C4-2B (cell line): ENCODE measurements around the gene FREM1.
A peak's percentile ranks its signal among the peaks of the same experiment; 100 is the strongest.

Experiments used
- H3K27ac ChIP-seq: fragments of 450-650 bp; 2 replicates; pipeline ENCODE4 v1.5.1; 2017
- ZFX ChIP-seq: fragments of 450-650 bp; IDR thresholded peaks from 2 replicates; pipeline ENCODE4 v1.6.1; 2017
- TF ChIP-seq, protein P1 (sequence below): fragments of 450-650 bp; conservative IDR thresholded peaks from 2 replicates; pipeline ENCODE4 v1.5.1; 2017; ENCODE audit warnings: mild to moderate bottlenecking

Gene FREM1

DNA sequence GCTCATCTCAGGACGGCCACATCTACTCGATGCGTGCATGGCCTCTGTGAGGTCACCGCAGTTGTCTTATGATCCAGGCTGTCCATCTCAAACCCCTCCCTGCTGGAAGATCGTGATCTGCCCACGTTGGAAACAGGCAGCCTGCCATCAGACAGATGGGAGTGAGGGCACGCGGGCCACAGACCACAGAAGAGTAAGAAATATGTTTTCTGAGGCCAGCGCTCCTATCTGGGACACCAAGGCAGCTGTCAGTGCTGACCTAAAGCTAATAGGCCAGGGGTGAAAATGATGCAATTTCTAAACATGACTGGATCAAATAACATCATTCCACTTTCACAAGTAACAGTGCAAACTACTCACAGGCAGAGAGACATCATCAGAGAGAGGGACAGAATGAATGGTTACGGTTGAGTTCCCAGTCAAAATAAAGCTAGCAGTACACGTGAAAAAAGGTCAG lies 130.6 kb downstream of the FREM1 start:
- TF ChIP-seq, protein P1, sequence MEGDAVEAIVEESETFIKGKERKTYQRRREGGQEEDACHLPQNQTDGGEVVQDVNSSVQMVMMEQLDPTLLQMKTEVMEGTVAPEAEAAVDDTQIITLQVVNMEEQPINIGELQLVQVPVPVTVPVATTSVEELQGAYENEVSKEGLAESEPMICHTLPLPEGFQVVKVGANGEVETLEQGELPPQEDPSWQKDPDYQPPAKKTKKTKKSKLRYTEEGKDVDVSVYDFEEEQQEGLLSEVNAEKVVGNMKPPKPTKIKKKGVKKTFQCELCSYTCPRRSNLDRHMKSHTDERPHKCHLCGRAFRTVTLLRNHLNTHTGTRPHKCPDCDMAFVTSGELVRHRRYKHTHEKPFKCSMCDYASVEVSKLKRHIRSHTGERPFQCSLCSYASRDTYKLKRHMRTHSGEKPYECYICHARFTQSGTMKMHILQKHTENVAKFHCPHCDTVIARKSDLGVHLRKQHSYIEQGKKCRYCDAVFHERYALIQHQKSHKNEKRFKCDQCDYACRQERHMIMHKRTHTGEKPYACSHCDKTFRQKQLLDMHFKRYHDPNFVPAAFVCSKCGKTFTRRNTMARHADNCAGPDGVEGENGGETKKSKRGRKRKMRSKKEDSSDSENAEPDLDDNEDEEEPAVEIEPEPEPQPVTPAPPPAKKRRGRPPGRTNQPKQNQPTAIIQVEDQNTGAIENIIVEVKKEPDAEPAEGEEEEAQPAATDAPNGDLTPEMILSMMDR = no peak
- TF ChIP-seq ZFX = no peak
- H3K27ac ChIP-seq = no peak overlapping the region

DNA sequence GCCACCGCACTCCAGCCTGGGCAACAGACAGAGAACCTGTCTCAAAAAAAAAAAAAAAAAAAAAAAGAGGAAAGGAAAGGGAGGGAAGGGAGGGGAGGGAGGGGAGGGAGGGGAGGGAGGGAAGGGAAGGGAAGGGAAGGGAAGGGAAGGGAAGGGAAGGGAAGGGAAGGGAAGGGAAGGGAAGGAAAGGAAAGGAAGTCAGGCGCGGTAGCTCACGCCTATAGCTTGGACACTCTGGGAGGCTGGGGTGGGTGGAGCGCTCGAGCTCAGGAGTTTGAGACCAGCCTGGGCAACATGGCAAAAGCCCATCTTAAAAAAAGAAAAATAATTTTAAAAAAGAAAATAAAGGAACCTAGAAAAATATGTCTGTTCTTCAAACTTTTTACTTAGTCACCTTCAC lies 131.7 kb downstream of the FREM1 start:
- TF ChIP-seq ZFX = no peak
- TF ChIP-seq, protein P1 = no peak

DNA sequence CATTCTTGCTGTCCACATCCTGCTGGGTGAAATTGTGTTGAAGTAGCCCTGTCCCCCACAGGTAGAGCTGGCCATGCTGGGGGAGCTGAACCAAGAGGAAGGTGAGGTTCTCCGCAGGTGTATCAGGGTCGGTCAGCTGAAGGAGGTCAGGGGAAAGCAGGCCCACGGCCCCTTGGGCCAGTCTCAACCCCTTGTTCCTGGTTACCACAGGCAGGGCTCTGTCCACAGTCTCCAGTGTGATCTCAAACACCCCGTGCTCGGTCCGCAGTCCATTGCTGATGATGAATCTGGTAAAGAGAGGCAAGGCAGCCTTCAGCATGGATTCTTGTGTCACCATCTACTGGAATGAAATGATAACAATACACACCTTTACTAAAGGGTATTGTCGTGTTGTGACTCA lies 134.3 kb downstream of the FREM1 start:
- TF ChIP-seq, protein P1 = no peak
- TF ChIP-seq ZFX = no peak
- H3K27ac ChIP-seq = no peak overlapping the region

More for the DNA sequence above, 131.7 kb downstream of the FREM1 start:
- H3K27ac ChIP-seq = no peak overlapping the region

DNA sequence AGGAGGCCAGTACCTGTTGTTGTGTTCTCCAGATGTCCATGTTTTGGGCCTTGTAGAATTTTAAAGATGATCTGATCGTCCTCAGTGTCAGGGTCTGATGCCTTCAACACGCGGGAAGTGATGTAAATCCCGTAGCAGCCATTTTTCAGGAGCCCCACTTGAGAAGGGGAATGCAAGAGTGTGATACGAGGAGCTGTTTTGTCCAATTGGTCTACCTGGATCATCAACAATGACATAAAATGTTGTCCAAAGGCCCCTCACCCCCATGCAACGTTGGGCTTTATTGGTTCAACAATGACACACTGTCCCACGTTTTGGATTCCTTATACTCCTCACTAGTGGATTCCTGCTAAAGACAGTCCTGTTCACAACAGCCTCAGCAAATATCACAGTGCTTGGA lies 139.6 kb downstream of the FREM1 start:
- no peak overlapping the region for H3K27ac ChIP-seq

DNA sequence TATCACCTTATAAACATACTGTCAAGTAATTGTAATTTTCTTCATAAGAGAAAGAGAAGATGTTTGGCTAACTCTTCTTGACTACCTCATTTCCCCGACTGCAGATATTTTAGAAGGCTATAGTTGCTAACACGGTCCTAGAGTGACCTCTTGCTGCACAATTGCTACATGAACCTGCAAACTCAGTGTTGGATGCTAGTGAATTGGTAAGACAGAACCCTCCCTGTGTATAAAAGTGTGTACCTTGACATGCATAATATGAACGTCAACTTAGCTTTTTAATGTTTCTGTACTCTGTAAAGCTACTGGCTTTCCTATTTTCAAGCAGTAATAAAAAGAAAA lies 141.0 kb downstream of the FREM1 start:
- no peak overlapping the region for H3K27ac ChIP-seq
- TF ChIP-seq ZFX = no peak
- TF ChIP-seq, protein P1 = 0 out of 2 replicates have a peak, but pooled peaks have one; percentile 0

More for the DNA sequence above, 139.6 kb downstream of the FREM1 start:
- TF ChIP-seq, protein P1 = no peak
- TF ChIP-seq ZFX = no peak

DNA sequence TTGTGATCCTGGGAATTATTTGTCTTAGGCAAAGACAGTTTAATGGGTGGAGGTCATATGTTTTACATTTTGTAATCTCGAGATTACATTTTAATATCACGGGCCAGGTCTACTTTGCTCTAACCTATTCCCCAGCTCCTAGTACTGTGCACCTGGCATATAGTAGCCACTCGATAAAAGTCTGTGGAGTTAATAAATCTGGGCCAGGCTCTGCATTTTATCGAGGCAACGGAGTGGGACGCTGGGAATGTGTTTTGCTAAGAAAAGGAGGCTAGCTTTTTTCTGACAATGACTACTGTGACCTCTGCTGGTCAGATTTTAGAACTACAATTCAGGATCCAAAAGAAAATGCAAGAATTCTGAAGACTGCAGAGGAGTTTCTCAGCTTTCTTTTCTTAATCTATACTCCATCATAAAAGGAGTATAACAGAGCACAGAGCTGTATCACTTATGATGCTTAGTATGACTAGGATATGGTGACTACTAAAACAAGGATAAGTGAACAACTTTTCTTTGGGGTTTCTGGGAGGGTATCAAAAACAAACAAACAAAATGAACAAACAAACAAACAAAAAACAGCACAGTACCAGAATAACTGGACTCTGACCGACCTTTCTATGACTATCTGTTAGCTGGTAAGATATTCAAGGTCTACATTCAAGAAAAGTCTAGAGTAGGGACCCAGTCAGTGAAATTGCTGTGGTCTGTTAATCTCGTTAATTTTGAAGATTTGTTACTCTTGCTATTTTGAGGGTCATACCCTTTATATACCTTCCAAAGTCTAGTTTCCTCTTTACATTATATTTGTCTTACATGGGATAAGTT lies 141.6 kb downstream of the FREM1 start:
- TF ChIP-seq ZFX = no peak
- TF ChIP-seq, protein P1 = peak; percentile 85
- H3K27ac ChIP-seq = no peak overlapping the region

DNA sequence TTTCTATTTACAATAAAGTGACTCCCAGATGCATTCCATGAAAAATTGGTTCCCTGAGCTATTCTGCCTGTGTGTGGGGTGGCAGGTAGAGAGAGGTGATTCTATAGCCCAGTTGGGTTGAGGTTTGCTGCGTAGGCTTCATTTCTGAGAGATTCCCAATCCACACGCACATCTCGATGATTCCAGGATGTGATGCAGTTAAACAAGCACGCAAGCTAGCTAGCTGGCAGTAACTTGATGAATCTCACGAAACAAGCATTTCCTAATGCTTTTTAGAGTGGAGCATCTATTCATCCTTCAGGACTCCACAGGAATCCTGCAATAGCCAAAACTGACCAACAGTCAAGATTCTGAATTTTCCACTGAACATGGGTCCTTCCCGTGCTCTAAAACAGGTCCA lies 143.9 kb downstream of the FREM1 start:
- TF ChIP-seq, protein P1 = no peak
- TF ChIP-seq ZFX = no peak
- H3K27ac ChIP-seq = no peak overlapping the region
